K562 (cell line): ENCODE results near the gene YOD1.

Experiments used
- CREB1 ChIP-seq, 2 experiments: sonication (generic) in 1 of 2; formaldehyde crosslinking in 1 of 2; IDR thresholded peaks; 2 replicates each; pipeline versions ENCODE4 v1.6.1 to v1.8.0; 2012 to 2022; ENCODE audit warnings: inconsistent platforms in 1 of 2, mild to moderate bottlenecking in 1 of 2, missing genetic modification reagents in 1 of 2, moderate library complexity in 1 of 2
- E2F8 ChIP-seq: fragments of 450-650 bp; IDR thresholded peaks from 2 replicates; pipeline ENCODE4 v1.7.1; 2018; ENCODE audit warnings: mild to moderate bottlenecking, low read depth; ENCODE audit not compliant: partially characterized antibody
- TF ChIP-seq, protein P1 (sequence below): sonication (generic); formaldehyde crosslinking; IDR thresholded peaks from 2 replicates; pipeline ENCODE4 v1.8.0; 2022; ENCODE audit warnings: mild to moderate bottlenecking, missing genetic modification reagents

- no peak for TF ChIP-seq CREB1 (IDR thresholded peaks at IDR 0.05)
- TF ChIP-seq CREB1 (CRISPR knock-in tag; IDR thresholded peaks at IDR 0.05) = no peak
- TF ChIP-seq, protein P1, sequence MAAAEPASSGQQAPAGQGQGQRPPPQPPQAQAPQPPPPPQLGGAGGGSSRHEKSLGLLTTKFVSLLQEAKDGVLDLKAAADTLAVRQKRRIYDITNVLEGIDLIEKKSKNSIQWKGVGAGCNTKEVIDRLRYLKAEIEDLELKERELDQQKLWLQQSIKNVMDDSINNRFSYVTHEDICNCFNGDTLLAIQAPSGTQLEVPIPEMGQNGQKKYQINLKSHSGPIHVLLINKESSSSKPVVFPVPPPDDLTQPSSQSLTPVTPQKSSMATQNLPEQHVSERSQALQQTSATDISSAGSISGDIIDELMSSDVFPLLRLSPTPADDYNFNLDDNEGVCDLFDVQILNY = no peak
- TF ChIP-seq E2F8 = no peak
Observed at GRCh38 chr1:207078578-207079132, 27.6 kb upstream of the YOD1 start.
